Ascending aorta (tissue), 2 donors: ENCODE results near the gene PLAAT5. TPM values are rescaled to one million over a fixed set of nuclear protein-coding genes. Genes with fewer than 3 reads are reported as not detected.

Experiments used
- DNase-seq, 2 donors: peaks; one replicate each; pipeline ENCODE4 v3.0.0-alpha.2; 2019; ENCODE audit warnings: low spot score in 2 of 2
- H3K27ac ChIP-seq, 2 donors: fragments of 200-600 bp; sonication (generic); one replicate each; pipeline ENCODE4 v1.5.1; 2016 to 2017; ENCODE audit warnings: mild to moderate bottlenecking in 1 of 2
- H3K27me3 ChIP-seq: fragments of 200-600 bp; sonication (generic); one replicate; pipeline ENCODE4 v1.5.1; 2017
- H3K36me3 ChIP-seq, 2 donors: fragments of 200-600 bp; sonication (generic); one replicate each; pipeline ENCODE4 v1.5.1; 2016
- H3K4me1 ChIP-seq, 2 donors: fragments of 200-600 bp; sonication (generic); one replicate each; pipeline ENCODE4 v1.5.1; 2016 to 2017; ENCODE audit warnings: mild to moderate bottlenecking in 1 of 2
- H3K4me3 ChIP-seq, 2 donors: fragments of 200-600 bp; sonication (generic); one replicate each; pipeline ENCODE4 v1.5.1; 2016 to 2017; ENCODE audit warnings: mild to moderate bottlenecking in 1 of 2
- H3K9me3 ChIP-seq, 2 donors: fragments of 200-600 bp; sonication (generic); one replicate each; pipeline ENCODE4 v1.5.1; 2016
- intact Hi-C: fragments of 100-400 bp; cut with DNase I; formaldehyde crosslinking; loops from one replicate; pipeline ENCODE4 v1.15.1; 2023
- total RNA-seq: library from RNA; depleted of rRNA; stranded (reverse); fragments of >200 nt; gene quantifications from one replicate; pipeline ENCODE4 v1.1.0, GENCODE V29; 2016
- TF ChIP-seq, protein P1 (sequence below), 3 experiments: fragments of 200-600 bp in 2 of 3; fragments of 450-650 bp in 1 of 3; sonication (generic) in 2 of 3; IDR thresholded peaks; one replicate each; pipeline ENCODE4 v1.5.1; 2016 to 2019; ENCODE audit warnings: antibody characterized with exemption in 3 of 3, mild to moderate bottlenecking in 1 of 3, moderate library complexity in 1 of 3

PLAAT5 gene
- total RNA-seq, 1 donor from 2014 or later, result 0.21 TPM

- no peak overlapping the region for H3K4me3 ChIP-seq
- H3K4me1 ChIP-seq, result no peaks in the 10 kb centered on the region
- no peaks in the 10 kb centered on the region for H3K27me3 ChIP-seq
- H3K27ac ChIP-seq, result no peak overlapping the region
- no peaks in the 10 kb centered on the region for H3K36me3 ChIP-seq
- intact Hi-C loops, result no loop called here
- TF ChIP-seq, protein P1, sequence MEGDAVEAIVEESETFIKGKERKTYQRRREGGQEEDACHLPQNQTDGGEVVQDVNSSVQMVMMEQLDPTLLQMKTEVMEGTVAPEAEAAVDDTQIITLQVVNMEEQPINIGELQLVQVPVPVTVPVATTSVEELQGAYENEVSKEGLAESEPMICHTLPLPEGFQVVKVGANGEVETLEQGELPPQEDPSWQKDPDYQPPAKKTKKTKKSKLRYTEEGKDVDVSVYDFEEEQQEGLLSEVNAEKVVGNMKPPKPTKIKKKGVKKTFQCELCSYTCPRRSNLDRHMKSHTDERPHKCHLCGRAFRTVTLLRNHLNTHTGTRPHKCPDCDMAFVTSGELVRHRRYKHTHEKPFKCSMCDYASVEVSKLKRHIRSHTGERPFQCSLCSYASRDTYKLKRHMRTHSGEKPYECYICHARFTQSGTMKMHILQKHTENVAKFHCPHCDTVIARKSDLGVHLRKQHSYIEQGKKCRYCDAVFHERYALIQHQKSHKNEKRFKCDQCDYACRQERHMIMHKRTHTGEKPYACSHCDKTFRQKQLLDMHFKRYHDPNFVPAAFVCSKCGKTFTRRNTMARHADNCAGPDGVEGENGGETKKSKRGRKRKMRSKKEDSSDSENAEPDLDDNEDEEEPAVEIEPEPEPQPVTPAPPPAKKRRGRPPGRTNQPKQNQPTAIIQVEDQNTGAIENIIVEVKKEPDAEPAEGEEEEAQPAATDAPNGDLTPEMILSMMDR (IDR thresholded peaks at IDR 0.05), result no peak
- no peak for DNase-seq
- peaks cover 0 to 6% of the 10 kb centered on the region in 2 donors for H3K9me3 ChIP-seq
These were observed 20.7 kb downstream of the PLAAT5 start for GRCh38 chr11:63470311-63470710.

GRCh38 chr11:63462137-63462536 lies 28.8 kb downstream of the PLAAT5 start:
- Histone ChIP-seq H3K36me3 (no peaks in the 10 kb centered on the region), H3K4me1 (no peaks in the 10 kb centered on the region), H3K27ac (no peak overlapping the region), H3K4me3 (no peak overlapping the region), H3K27me3 (no peaks in the 10 kb centered on the region), H3K9me3 (no peaks in the 10 kb centered on the region)
- intact Hi-C loops, result no loop called here
- TF ChIP-seq, protein P1 (IDR thresholded peaks at IDR 0.05), result no peak
- no peak for DNase-seq

DNA sequence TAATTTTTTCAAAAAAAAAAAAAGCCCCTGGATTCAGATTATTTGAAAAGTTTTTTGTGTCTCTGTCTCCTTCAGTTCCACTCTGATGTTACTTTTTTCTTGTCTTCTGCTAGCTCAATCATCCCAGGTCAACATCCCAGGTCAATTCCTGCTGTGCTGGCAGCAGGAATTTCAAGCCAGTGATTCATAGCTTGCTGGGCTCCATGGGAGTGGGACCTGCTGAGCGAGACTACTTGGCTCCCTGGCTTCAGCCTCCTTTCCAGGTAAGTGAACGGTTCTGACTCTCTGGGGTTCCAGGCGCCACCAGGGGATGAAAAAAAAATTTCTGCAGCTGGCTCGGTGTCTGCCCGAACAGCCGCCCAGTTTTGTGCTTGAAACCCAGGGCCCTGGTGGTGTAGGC lies 31.4 kb downstream of the PLAAT5 start:
- intact Hi-C loops, result no loop called here
- Histone ChIP-seq H3K27me3 (no peaks in the 10 kb centered on the region), H3K4me3 (no peak overlapping the region), H3K4me1 (no peaks in the 10 kb centered on the region), H3K9me3 (no peaks in the 10 kb centered on the region), H3K36me3 (no peaks in the 10 kb centered on the region), H3K27ac (no peak overlapping the region)
- no peak for DNase-seq
- TF ChIP-seq, protein P1 (IDR thresholded peaks at IDR 0.05), result no peak

DNA sequence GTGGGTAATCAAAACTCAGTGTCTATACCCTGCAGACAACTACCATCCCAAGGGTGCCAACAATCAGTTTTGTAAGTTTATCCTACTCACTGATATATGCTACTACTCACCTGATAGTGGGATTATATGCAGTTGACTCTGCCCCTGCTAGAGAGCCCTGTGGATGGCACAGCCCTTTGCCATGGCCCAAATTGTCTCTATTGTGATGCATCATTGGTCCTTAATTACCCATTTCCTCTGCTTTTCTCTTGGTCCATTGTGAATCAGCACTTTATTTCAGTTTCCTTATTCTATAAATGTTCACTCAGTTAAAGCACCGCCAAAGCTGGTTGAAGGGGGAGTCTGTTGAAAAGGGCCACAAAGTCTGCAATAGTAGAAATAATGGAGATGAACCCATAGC lies 42.3 kb downstream of the PLAAT5 start:
- Histone ChIP-seq H3K27ac (no peak overlapping the region), H3K36me3 (no peaks in the 10 kb centered on the region), H3K27me3 (no peaks in the 10 kb centered on the region), H3K4me3 (no peak overlapping the region), H3K4me1 (no peaks in the 10 kb centered on the region), H3K9me3 (no peaks in the 10 kb centered on the region)
- intact Hi-C loops, result no loop called here
- TF ChIP-seq, protein P1 (IDR thresholded peaks at IDR 0.05), result no peak
- no peak for DNase-seq

GRCh38 chr11:63445720-63446119 lies 45.2 kb downstream of the PLAAT5 start:
- H3K4me1 ChIP-seq, result no peaks in the 10 kb centered on the region
- no peaks in the 10 kb centered on the region for H3K9me3 ChIP-seq
- H3K27ac ChIP-seq, result no peak overlapping the region
- DNase-seq, result no peak
- no peaks in the 10 kb centered on the region for H3K27me3 ChIP-seq
- intact Hi-C loops, result no loop called here
- TF ChIP-seq, protein P1 (IDR thresholded peaks at IDR 0.05), result no peak
- H3K36me3 ChIP-seq, result no peaks in the 10 kb centered on the region
- H3K4me3 ChIP-seq, result no peak overlapping the region

DNA sequence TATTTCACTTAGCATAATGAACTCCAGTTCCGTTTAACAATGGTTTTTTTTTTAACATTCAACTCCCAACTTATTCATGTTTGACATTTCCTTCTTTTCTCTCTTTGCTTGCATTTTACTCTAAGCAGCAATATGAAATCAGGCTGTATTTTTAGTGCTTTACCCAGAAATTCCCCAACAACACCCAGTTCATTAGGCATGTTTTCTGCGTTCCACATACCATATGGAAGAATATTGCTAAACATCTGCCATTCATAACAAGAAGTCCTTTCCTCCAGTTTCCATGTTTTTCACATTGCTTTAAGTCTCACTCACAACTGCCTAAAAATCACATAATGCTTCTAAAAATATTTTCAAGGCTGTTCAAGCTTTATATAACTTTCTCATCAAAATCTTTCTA lies 45.8 kb downstream of the PLAAT5 start:
- intact Hi-C loops, result no loop called here
- Histone ChIP-seq H3K27me3 (no peaks in the 10 kb centered on the region), H3K36me3 (no peaks in the 10 kb centered on the region), H3K4me3 (no peak overlapping the region), H3K27ac (no peak overlapping the region), H3K4me1 (no peaks in the 10 kb centered on the region), H3K9me3 (no peaks in the 10 kb centered on the region)
- TF ChIP-seq, protein P1 (IDR thresholded peaks at IDR 0.05), result no peak
- no peak for DNase-seq
